H1 (cell line): ENCODE measurements around the gene SMYD5. TPM values are rescaled to one million over a fixed set of nuclear protein-coding genes. Genes with fewer than 3 reads are reported as not detected.
A peak's percentile ranks its signal among the peaks of the same experiment; 100 is the strongest.

Experiments used
- CTCF ChIA-PET: fragments of 300-600 bp; sonication (Branson Sonifier 250); formaldehyde crosslinking; loops from one replicate; lab custom pipeline; 2021; ENCODE audit not compliant: partially characterized antibody; lab: Charles Lee
- POLR2A ChIA-PET: fragments of 300-600 bp; sonication (Branson Sonifier 250); formaldehyde crosslinking; loops from one replicate; lab custom pipeline; 2021; ENCODE audit warnings: inconsistent platforms; ENCODE audit not compliant: partially characterized antibody; lab: Charles Lee
- DNase-seq, 2 experiments: peaks; one replicate each; pipeline versions ENCODE4 v3.0.0 to v3.0.0-alpha.2; 2010 to 2022; ENCODE audit warnings: low spot score in 2 of 2, low read depth in 1 of 2, mixed read lengths in 1 of 2
- FAIRE-seq: peaks from 2 replicates; lab custom pipeline; 2011; peaks lifted over from hg19 to GRCh38; lab: Jason Lieb, UNC
- H2AFZ ChIP-seq: 2 replicates; pipeline ENCODE4 v1.8.1; 2012; ENCODE audit warnings: low read length, inconsistent platforms
- H2AK5ac ChIP-seq: 2 replicates; pipeline ENCODE4 v1.6.1; 2013; ENCODE audit warnings: low read depth, low read length
- H2BK120ac ChIP-seq: replicated peaks from 2 replicates; pipeline ENCODE3; 2013; ENCODE audit warnings: low read depth, low read length, inconsistent platforms
- H2BK12ac ChIP-seq: 2 replicates; pipeline ENCODE4 v1.6.1; 2013; ENCODE audit warnings: low read depth, low read length
- H2BK15ac ChIP-seq: 2 replicates; pipeline ENCODE4 v1.6.1; 2013; ENCODE audit warnings: low read length
- H2BK20ac ChIP-seq: 2 replicates; pipeline ENCODE4 v1.6.1; 2013; ENCODE audit warnings: low read length
- H2BK5ac ChIP-seq: 2 replicates; pipeline ENCODE4 v1.6.1; 2013; ENCODE audit warnings: low read depth, low read length
- H3K14ac ChIP-seq: 2 replicates; pipeline ENCODE4 v1.6.1; 2013; ENCODE audit warnings: inconsistent platforms; ENCODE audit not compliant: insufficient read length
- H3K18ac ChIP-seq: 2 replicates; pipeline ENCODE4 v1.6.1; 2013; ENCODE audit warnings: low read length; ENCODE audit errors: extremely low read depth
- H3K23ac ChIP-seq: 2 replicates; pipeline ENCODE4 v1.6.1; 2013; ENCODE audit warnings: inconsistent platforms; ENCODE audit not compliant: insufficient read length
- H3K23me2 ChIP-seq: 2 replicates; pipeline ENCODE4 v1.6.1; 2013; ENCODE audit warnings: low read depth, low read length
- H3K27ac ChIP-seq: 2 replicates; pipeline ENCODE4 v1.6.1; 2011; ENCODE audit warnings: low read depth, low read length, inconsistent platforms
- H3K27me3 ChIP-seq, 4 experiments: replicated peaks in 1 of 4; 1 replicate in 1 of 4; 2 replicates in 3 of 4; pipeline versions ENCODE4 v1.6.1 to v1.8.1; 2011 to 2013; ENCODE audit warnings: low read length in 3 of 4, mild to moderate bottlenecking in 3 of 4, inconsistent platforms in 2 of 4, mixed read lengths in 2 of 4, moderate library complexity in 1 of 4; ENCODE audit not compliant: control insufficient read depth in 3 of 4, insufficient read depth in 3 of 4; ENCODE audit errors: extremely low read depth in 1 of 4
- H3K36me3 ChIP-seq, 4 experiments: 2 replicates each; pipeline versions ENCODE4 v1.6.1 to v1.8.1; 2011 to 2013; ENCODE audit warnings: mild to moderate bottlenecking in 4 of 4, low read length in 3 of 4, moderate library complexity in 2 of 4, control low read depth in 1 of 4, inconsistent platforms in 1 of 4; ENCODE audit not compliant: insufficient read depth in 4 of 4, control insufficient read depth in 2 of 4
- H3K4ac ChIP-seq: replicated peaks from 2 replicates; pipeline ENCODE3; 2013; ENCODE audit warnings: low read length, low read depth, mixed read lengths, inconsistent platforms; ENCODE audit not compliant: insufficient read length
- H3K4me1 ChIP-seq, 4 experiments: replicated peaks in 1 of 4; 1 replicate in 1 of 4; 2 replicates in 3 of 4; pipeline versions ENCODE4 v1.6.1 to v1.8.1; 2011 to 2013; ENCODE audit warnings: low read length in 3 of 4, inconsistent platforms in 2 of 4, mixed read lengths in 1 of 4; ENCODE audit not compliant: insufficient read depth in 4 of 4, control insufficient read depth in 3 of 4
- H3K4me2 ChIP-seq, 2 experiments: 2 replicates each; pipeline versions ENCODE4 v1.6.1 to v1.8.1; 2011 to 2013; ENCODE audit warnings: low read depth in 2 of 2, low read length in 2 of 2, control low read depth in 1 of 2, inconsistent platforms in 1 of 2, mild to moderate bottlenecking in 1 of 2; ENCODE audit not compliant: insufficient read depth in 1 of 2
- H3K4me3 ChIP-seq, 4 experiments: fragments of 200-600, 300-600 bp in 1 of 4; sonication (generic), shearing (Covaris generic), sonication (Bioruptor Twin) in 1 of 4; 2 replicates each; pipeline versions ENCODE4 v1.5.1 to v1.8.1; 2011 to 2016; ENCODE audit warnings: low read length in 4 of 4, low read depth in 3 of 4, control low read depth in 2 of 4, inconsistent platforms in 2 of 4, mild to moderate bottlenecking in 2 of 4, mixed read lengths in 1 of 4, moderate library complexity in 1 of 4; ENCODE audit not compliant: insufficient read depth in 2 of 4; ENCODE audit errors: extremely low read depth in 1 of 4
- H3K56ac ChIP-seq: replicated peaks from 2 replicates; pipeline ENCODE3; 2013; ENCODE audit warnings: low read depth, mild to moderate bottlenecking, mixed read lengths, low read length, inconsistent platforms; ENCODE audit not compliant: insufficient read length
- H3K79me1 ChIP-seq: 2 replicates; pipeline ENCODE4 v1.6.1; 2013; ENCODE audit warnings: low read depth, low read length, control low read depth
- H3K79me2 ChIP-seq, 2 experiments: 2 replicates each; pipeline versions ENCODE4 v1.6.1 to v1.8.1; 2012 to 2013; ENCODE audit warnings: low read length in 2 of 2, mild to moderate bottlenecking in 2 of 2, inconsistent platforms in 1 of 2; ENCODE audit not compliant: insufficient read depth in 2 of 2, control insufficient read depth in 1 of 2
- H3K9ac ChIP-seq, 4 experiments: replicated peaks in 1 of 4; 1 replicate in 1 of 4; 2 replicates in 3 of 4; pipeline versions ENCODE4 v1.6.1 to v1.8.1; 2011 to 2013; ENCODE audit warnings: low read depth in 3 of 4, low read length in 3 of 4, control low read depth in 2 of 4, mild to moderate bottlenecking in 2 of 4, moderate library complexity in 2 of 4, inconsistent platforms in 1 of 4; ENCODE audit errors: extremely low read depth in 1 of 4
- H3K9me3 ChIP-seq, 2 experiments: 2 replicates each; pipeline versions ENCODE4 v1.6.1 to v1.8.1; 2012 to 2013; ENCODE audit warnings: mild to moderate bottlenecking in 2 of 2, moderate library complexity in 2 of 2, control low read depth in 1 of 2, inconsistent platforms in 1 of 2, low read depth in 1 of 2, low read length in 1 of 2, mixed read lengths in 1 of 2; ENCODE audit not compliant: insufficient read depth in 2 of 2
- H4K20me1 ChIP-seq, 2 experiments: replicated peaks in 1 of 2; 2 replicates each; pipeline versions ENCODE3 to v1.8.1; 2011 to 2013; ENCODE audit warnings: inconsistent platforms in 2 of 2, low read length in 2 of 2, mild to moderate bottlenecking in 1 of 2; ENCODE audit not compliant: insufficient read depth in 2 of 2, control insufficient read depth in 1 of 2
- H4K5ac ChIP-seq: 2 replicates; pipeline ENCODE4 v1.6.1; 2013; ENCODE audit warnings: low read length, low read depth, mixed read lengths, inconsistent platforms; ENCODE audit not compliant: insufficient read length
- H4K8ac ChIP-seq: 2 replicates; pipeline ENCODE4 v1.8.0; 2013; ENCODE audit warnings: mild to moderate bottlenecking, moderate library complexity, low read length, inconsistent platforms; ENCODE audit not compliant: insufficient read depth; ENCODE audit errors: extremely low read depth
- H4K91ac ChIP-seq: replicated peaks from 2 replicates; pipeline ENCODE3; 2013; ENCODE audit warnings: low read length, mixed read lengths, inconsistent platforms; ENCODE audit not compliant: insufficient read length
- ASH2L ChIP-seq: fragments of 200-600, 300-600 bp; sonication (generic); IDR thresholded peaks from one replicate; pipeline ENCODE4 v1.7.1; 2017; ENCODE audit warnings: low read length
- BCL11A ChIP-seq, 2 experiments: IDR thresholded peaks; one replicate each; pipeline ENCODE4 v1.6.1; 2011; ENCODE audit warnings: low read depth in 2 of 2, low read length in 2 of 2, mild to moderate bottlenecking in 2 of 2
- EZH2 ChIP-seq: fragments of 200-600 bp; sonication (generic); IDR thresholded peaks from 2 replicates; pipeline ENCODE4 v1.7.1; 2012; ENCODE audit warnings: low read depth, mild to moderate bottlenecking, moderate library complexity, low read length, inconsistent platforms; ENCODE audit not compliant: severe bottlenecking
- KDM1A ChIP-seq: fragments of 200-600, 300-600 bp; sonication (generic); IDR thresholded peaks from 2 replicates; pipeline ENCODE4 v1.7.1; 2016; ENCODE audit warnings: mild to moderate bottlenecking, low read length, borderline replicate concordance
- PHF8 ChIP-seq: fragments of 200-600 bp; sonication (generic); conservative IDR thresholded peaks from 2 replicates; pipeline ENCODE4 v1.7.1; 2012; ENCODE audit warnings: low read depth, mild to moderate bottlenecking, inconsistent platforms, low read length, moderate library complexity
- RFX5 ChIP-seq: IDR thresholded peaks from 2 replicates; pipeline ENCODE4 v1.6.1; 2011; ENCODE audit warnings: low read depth, low read length, improper control_type of control experiment, borderline replicate concordance
- TAF7 ChIP-seq: optimal IDR thresholded peaks from 2 replicates; pipeline ENCODE3; 2011; ENCODE audit warnings: low read depth, mild to moderate bottlenecking, inconsistent platforms, low read length, moderate library complexity, borderline replicate concordance
- WGBS, 2 experiments: shearing (Covaris generic) in 1 of 2; methylation state at CpG; one replicate each; pipeline versions ENCODE4 v1.1.6 to v1.1.7; 2013 to 2015; ENCODE audit warnings: low lambda C conversion rate in 2 of 2, mixed read lengths in 2 of 2, inconsistent platforms in 1 of 2, low coverage in 1 of 2, missing lambda C conversion rate in 1 of 2; ENCODE audit not compliant: insufficient replicate concordance in 2 of 2, insufficient coverage in 1 of 2, insufficient read length in 1 of 2; ENCODE audit errors: extremely low coverage in 1 of 2, missing lambda C conversion rate in 1 of 2; 5-methylcytosine and 5-hydroxymethylcytosine counted together
- polyA plus RNA-seq, 7 experiments: library from polyadenylated mRNA; depleted of rRNA in 3 of 7; stranded (reverse) in 5 of 7; unstranded in 2 of 7; fragments of >200 nt in 5 of 7; fragments of 200-250 nt in 2 of 7; gene quantifications; 1 replicate in 5 of 7; 2 replicates in 1 of 7; 4 replicates in 1 of 7; pipeline versions ENCODE4 v1.2.1 to v1.2.3, GENCODE V29; 2011 to 2013; ENCODE audit warnings: missing spikeins in 2 of 7, mixed read lengths in 2 of 7
- total RNA-seq: library from RNA; stranded (reverse); fragmentation: NEBNext Ultra II Directional; extraction: Animal tissue kit (Norgen Biotek cat#: 25700); gene quantifications from 2 replicates; pipeline ENCODE4 v1.2.1, GENCODE V29; 2021
- TF ChIP-seq, protein P1 (sequence below): IDR thresholded peaks from 2 replicates; pipeline ENCODE4 v1.6.1; 2011; ENCODE audit warnings: low read length, improper control_type of control experiment

Gene SMYD5
- total and polyA plus RNA-seq, 2 of the 8 experiments (the other 6 are each of a cell fraction or from before 2014, with no cell fraction given): 35.2 to 56.7 TPM

DNA sequence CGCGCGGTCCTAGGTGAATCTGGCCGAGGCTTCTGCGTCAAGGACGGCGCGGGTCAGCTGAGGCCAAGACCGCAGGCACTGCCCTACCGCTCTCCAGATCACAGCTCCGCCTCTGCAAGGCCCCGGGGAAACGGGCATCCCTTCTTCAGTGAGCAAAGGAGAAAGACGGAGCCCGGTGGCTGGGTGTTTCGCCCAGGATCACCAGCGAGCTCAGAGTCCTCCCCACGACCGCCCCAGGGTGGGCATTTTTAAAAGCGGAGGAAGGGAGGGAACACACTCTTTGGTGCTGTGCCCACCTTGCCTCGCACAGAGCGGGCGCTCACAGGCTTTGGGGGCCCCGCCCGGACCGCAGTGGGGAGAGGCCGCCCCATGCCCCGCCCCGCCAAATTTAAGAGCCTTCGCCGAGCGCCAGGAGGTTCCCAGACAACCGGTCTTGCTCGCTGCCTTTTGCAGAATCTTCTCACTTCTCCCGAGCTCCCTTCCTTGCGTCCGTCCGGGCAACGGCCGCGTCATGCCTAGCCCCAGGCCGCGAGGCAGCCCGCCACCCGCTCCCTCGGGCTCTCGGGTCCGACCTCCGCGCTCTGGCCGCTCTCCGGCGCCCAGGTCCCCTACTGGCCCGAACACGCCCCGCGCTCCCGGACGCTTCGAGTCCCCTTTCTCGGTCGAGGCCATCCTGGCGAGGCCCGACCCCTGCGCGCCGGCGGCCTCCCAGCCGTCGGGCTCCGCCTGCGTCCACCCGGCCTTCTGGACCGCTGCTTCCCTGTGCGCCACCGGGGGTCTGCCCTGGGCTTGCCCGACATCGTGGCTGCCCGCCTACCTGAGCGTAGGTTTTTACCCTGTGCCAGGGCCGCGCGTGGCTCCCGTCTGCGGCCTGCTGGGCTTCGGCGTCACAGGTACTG is 11.6 kb upstream of the SMYD5 start, which contains the start of gene NOTO:
Gene NOTO (plus strand): TSS at position 419 of the 899 bp plus-strand sequence. CDS start 93 bp downstream, at position 512.
- Histone ChIP-seq H3K4ac (peak within 1 kb of the TSS; percentile 85), H2BK15ac (peak within 1 kb of the TSS; percentile 72; the same call in 1 of the 2 replicates), H3K4me2 (peak within 1 kb of the TSS; percentile 73 to 80), H2AFZ (peak within 1 kb of the TSS; percentile 78; the same call in 1 of the 2 replicates), H3K4me3 (peak within 1 kb of the TSS; percentile 26 to 57 (median 42)), H3K79me2 (no peaks in the 10 kb centered on the region), H4K20me1 (no peaks in the 10 kb centered on the region), H3K9ac (no peak within 1 kb of the TSS; a peak in 1 of 7 replicates), H3K18ac (peak within 1 kb of the TSS; percentile 71), H3K36me3 (no peaks in the 10 kb centered on the region), H2BK20ac (peak within 1 kb of the TSS; percentile 34; the same call in 1 of the 2 replicates), H3K9me3 (no peaks in the 10 kb centered on the region), H3K23ac (no peak within 1 kb of the TSS), H4K91ac (peak within 1 kb of the TSS; percentile 54), H2BK120ac (peak within 1 kb of the TSS; percentile 92), H3K23me2 (peaks cover 10% of the 10 kb centered on the region), H3K27me3 (peaks cover 14 to 34% (median 25%) of the 10 kb centered on the region in 4 experiments), H3K27ac (no peak within 1 kb of the TSS), H2BK5ac (peak within 1 kb of the TSS; percentile 24; the same call in 1 of the 2 replicates), H3K14ac (no peak within 1 kb of the TSS), H3K79me1 (no peaks in the 10 kb centered on the region), H2AK5ac (no peak within 1 kb of the TSS), H4K5ac (peak within 1 kb of the TSS; percentile 19), H2BK12ac (peak within 1 kb of the TSS; percentile 75; the same call in 1 of the 2 replicates), H4K8ac (peak within 1 kb of the TSS; percentile 35), H3K56ac (no peak within 1 kb of the TSS), H3K4me1 (peaks cover 0 to 2% (median 0%) of the 10 kb centered on the region in 4 experiments; a peak in 2 of 7 replicates)
- peak in 1 of 2 experiments; percentile 81 for DNase-seq
- 3% methylated on average over 55 of the region's 87 CpGs; no CpG with 5 or more reads in 1 of the 2 experiments for WGBS, 2 experiments
- ChIA-PET CTCF (interaction anchor here (0.6 to 2.5 kb wide), 11 partner anchors 10 to 316 kb away, joined by 3 to 18 read pairs (median 4); partner anchors contain the start of genes SMYD5 and SPR), POLR2A (interaction anchor here (0.7 to 2.5 kb wide), 7 partner anchors 10 to 131 kb away, joined by 3 to 17 read pairs (median 4); partner anchors contain the start of genes CCT7 and SFXN5)
- FAIRE-seq: no peak
- TF ChIP-seq RFX5: no peak
- TF ChIP-seq ASH2L: peak; percentile 79
- 0 out of 2 replicates have a peak, but pooled peaks have one; percentile 16 for TF ChIP-seq PHF8
- TF ChIP-seq KDM1A: no peak
- TF ChIP-seq EZH2: peak; percentile 89
- TF ChIP-seq, protein P1, sequence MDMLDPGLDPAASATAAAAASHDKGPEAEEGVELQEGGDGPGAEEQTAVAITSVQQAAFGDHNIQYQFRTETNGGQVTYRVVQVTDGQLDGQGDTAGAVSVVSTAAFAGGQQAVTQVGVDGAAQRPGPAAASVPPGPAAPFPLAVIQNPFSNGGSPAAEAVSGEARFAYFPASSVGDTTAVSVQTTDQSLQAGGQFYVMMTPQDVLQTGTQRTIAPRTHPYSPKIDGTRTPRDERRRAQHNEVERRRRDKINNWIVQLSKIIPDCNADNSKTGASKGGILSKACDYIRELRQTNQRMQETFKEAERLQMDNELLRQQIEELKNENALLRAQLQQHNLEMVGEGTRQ: no peak
- TF ChIP-seq TAF7: no peak
- no peak for TF ChIP-seq BCL11A (IDR thresholded peaks at IDR 0.05; ENCODE audit: low read depth in 2 of 2, low read length in 2 of 2)
